Tibial artery (tissue), 4 donors: ENCODE data around the gene TANC2.
A peak's percentile ranks its signal among the peaks of the same experiment; 100 is the strongest.

Experiments used
- DNase-seq, 2 donors: peaks; one replicate each; pipeline ENCODE4 v3.0.0-alpha.2; 2019
- H3K27ac ChIP-seq, 2 donors: fragments of 200-600 bp; sonication (generic) in 1 of 2; 1 replicate in 1 of 2; 2 replicates in 1 of 2; pipeline ENCODE4 v1.5.1; 2018 to 2019; ENCODE audit warnings: mild to moderate bottlenecking in 1 of 2
- H3K27me3 ChIP-seq, 2 donors: fragments of 200-600 bp; sonication (generic) in 1 of 2; one replicate each; pipeline versions ENCODE4 v1.5.1 to v1.6.0; 2016 to 2019
- H3K36me3 ChIP-seq, 3 donors: fragments of 200-600 bp; sonication (generic) in 2 of 3; one replicate each; pipeline ENCODE4 v1.5.1; 2016 to 2019; ENCODE audit warnings: mild to moderate bottlenecking in 2 of 3
- H3K4me1 ChIP-seq, 4 donors: fragments of 200-600 bp; sonication (generic) in 2 of 4; 1 replicate in 3 of 4; 2 replicates in 1 of 4; pipeline ENCODE4 v1.5.1; 2016 to 2019
- H3K4me3 ChIP-seq, 2 donors: fragments of 200-600 bp; sonication (generic) in 1 of 2; 1 replicate in 1 of 2; 2 replicates in 1 of 2; pipeline ENCODE4 v1.5.1; 2018 to 2019; ENCODE audit warnings: mild to moderate bottlenecking in 2 of 2
- H3K9me3 ChIP-seq, 3 donors: fragments of 200-600 bp; sonication (generic) in 1 of 3; one replicate each; pipeline ENCODE4 v1.5.1; 2016 to 2019
- intact Hi-C: fragments of 100-400 bp; cut with DNase I; formaldehyde crosslinking; loops from one replicate; pipeline ENCODE4 v1.15.0; 2023; ENCODE audit warnings: low total_unique reads
- TF ChIP-seq, protein P1 (sequence below), 2 experiments: fragments of 200-600 bp in 1 of 2; fragments of 450-650 bp in 1 of 2; IDR thresholded peaks; one replicate each; pipeline ENCODE4 v1.5.1; 2017 to 2019; ENCODE audit warnings: antibody characterized with exemption in 2 of 2, mild to moderate bottlenecking in 1 of 2, moderate library complexity in 1 of 2

The TANC2 gene

DNA sequence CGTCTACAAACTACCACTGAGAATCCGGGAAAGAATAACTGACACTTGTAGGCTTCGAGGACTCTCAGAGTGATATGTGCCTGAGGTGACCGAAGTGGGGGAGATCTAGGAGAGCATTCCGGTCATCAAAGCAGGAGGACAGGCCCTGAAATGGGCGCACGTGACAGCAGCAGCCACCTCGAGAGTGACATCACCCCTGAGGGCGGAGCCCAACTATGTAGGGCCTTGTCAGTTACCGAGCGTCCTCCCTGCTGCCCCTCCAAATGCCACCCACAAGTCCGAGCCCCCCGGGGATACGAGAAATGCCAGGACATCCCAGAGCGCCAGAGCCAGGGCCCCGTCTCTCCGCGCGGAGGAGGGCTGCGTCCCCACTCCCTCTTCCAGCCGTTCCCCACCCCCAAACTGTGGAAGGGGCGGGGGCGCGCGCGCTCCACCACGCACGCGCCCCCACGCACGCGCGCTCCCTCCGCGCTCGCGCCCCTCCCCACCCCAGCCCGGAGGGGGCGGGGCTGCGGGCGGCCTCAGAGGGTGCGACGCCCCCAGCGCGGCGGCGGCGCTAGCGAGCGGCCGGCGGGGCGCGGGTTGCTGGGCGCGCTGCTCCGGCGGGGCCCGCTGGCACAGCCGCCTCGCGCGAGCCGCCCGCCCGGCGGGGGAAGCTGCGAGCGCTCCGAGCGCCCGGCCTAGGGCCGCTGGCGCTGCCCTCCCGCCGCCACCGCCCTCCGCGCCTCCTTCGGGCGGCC is at the start of gene TANC2:
Gene TANC2, plus strand, starts transcription at position 550 of the 740 bp plus-strand sequence. CDS start 43,325 bp downstream, outside the sequence.
- peak within 1 kb of the TSS; percentile 66 to 69 for H3K27ac ChIP-seq
- H3K27me3 ChIP-seq: no peaks in the 10 kb centered on the region
- no peaks in the 10 kb centered on the region for H3K36me3 ChIP-seq
- H3K9me3 ChIP-seq: no peaks in the 10 kb centered on the region
- intact Hi-C loops: loop anchor here (5.0 kb wide), 1 partner anchor 264 kb away; no protein-coding TSS in a partner anchor
- H3K4me3 ChIP-seq: peak within 1 kb of the TSS; percentile 68 to 77
- peak; percentile 81 to 86 for DNase-seq
- TF ChIP-seq, protein P1, sequence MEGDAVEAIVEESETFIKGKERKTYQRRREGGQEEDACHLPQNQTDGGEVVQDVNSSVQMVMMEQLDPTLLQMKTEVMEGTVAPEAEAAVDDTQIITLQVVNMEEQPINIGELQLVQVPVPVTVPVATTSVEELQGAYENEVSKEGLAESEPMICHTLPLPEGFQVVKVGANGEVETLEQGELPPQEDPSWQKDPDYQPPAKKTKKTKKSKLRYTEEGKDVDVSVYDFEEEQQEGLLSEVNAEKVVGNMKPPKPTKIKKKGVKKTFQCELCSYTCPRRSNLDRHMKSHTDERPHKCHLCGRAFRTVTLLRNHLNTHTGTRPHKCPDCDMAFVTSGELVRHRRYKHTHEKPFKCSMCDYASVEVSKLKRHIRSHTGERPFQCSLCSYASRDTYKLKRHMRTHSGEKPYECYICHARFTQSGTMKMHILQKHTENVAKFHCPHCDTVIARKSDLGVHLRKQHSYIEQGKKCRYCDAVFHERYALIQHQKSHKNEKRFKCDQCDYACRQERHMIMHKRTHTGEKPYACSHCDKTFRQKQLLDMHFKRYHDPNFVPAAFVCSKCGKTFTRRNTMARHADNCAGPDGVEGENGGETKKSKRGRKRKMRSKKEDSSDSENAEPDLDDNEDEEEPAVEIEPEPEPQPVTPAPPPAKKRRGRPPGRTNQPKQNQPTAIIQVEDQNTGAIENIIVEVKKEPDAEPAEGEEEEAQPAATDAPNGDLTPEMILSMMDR (IDR thresholded peaks at IDR 0.05): no peak
- peaks cover 0 to 20% (median 15%) of the 10 kb centered on the region in 4 donors for H3K4me1 ChIP-seq

DNA sequence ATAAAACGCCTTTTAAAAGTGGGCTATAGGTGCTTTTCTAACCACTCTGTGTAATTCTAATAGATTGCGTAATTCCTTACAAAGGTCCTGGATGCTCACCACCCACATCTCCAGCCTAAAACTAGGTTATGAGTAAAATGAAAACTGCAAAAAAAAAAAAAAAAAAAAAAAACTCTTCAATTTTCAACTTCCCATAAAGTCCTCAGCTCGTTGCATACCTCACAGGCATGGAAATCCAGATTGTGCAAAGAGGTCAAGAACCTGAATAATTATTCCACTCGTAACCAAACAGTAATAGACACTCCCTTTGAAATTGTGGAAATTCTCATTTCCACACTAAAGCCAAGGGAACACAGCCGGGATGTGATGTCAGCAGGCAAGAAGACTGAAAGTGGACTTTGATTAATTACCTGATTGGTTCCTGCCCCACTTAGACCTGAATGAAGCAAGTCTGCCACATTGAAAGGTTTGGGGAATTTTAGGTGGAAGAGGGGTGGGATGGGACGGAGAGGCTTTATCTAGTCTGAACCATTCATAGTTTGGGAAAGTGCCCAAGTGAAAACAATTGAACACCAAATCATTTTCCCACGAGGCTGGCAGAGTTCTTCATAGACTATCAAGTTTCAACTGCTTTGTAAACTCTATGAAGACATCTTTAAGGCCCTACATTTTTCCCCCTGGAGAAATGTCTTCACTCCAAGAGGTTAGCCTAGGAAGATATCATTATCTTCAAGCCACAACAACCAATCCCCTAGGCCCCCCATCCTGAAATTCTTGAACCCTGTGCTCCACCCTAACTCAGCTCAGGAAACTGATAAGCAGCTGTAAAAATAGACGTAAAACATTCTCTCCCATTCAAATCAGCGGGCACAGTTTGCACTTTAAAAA is 49.1 kb upstream of the TANC2 start:
- H3K36me3 ChIP-seq: no peaks in the 10 kb centered on the region
- H3K27me3 ChIP-seq: no peaks in the 10 kb centered on the region
- no peak for DNase-seq
- intact Hi-C loops: no loop called here
- no peaks in the 10 kb centered on the region for H3K9me3 ChIP-seq
- H3K4me3 ChIP-seq: no peak overlapping the region
- TF ChIP-seq, protein P1 (IDR thresholded peaks at IDR 0.05): no peak
- H3K4me1 ChIP-seq: no peaks in the 10 kb centered on the region
- no peak overlapping the region for H3K27ac ChIP-seq

DNA sequence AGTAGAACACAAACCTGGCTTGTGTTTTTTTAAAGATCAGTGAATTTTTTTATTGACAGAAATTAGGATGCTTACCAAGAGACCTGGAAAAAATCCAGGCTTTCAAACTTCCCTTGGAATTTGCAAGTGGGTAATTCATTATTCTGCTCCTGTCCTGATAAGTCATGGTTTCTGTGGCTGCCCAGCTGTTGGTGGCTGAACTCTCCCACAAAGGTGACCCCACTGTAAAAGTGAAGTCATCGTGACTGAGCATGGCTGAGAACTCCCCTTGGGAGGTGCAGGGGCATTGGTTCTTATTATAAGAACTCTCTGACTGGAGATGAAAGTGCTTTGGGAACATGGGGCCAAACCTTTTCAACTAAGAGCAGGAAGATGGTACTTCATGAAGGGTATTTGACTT is 46.6 kb upstream of the TANC2 start:
- Histone ChIP-seq H3K4me1 (no peaks in the 10 kb centered on the region), H3K36me3 (no peaks in the 10 kb centered on the region), H3K27me3 (no peaks in the 10 kb centered on the region), H3K4me3 (no peak overlapping the region), H3K27ac (no peak overlapping the region), H3K9me3 (no peaks in the 10 kb centered on the region)
- TF ChIP-seq, protein P1 (IDR thresholded peaks at IDR 0.05): no peak
- intact Hi-C loops: no loop called here
- DNase-seq: no peak

DNA sequence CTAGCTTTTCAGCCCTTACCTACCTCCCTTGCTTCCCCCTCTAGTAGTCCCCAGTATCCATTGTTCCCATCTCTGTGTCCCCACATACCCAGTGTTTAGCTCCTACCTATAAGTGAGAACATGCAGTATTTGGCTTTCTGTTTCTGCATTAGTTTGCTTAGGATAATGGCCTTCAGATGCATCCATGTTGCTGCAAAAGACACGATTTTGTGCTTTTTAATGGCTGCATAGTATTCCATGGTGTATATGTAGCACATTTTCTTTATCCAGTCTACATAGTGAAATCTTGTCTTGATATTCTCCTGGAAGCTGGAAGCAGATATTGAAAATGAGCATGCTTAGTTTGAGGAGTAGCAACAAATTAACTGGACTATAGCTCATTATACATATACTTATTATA is 45.7 kb upstream of the TANC2 start:
- no peak overlapping the region for H3K4me3 ChIP-seq
- H3K4me1 ChIP-seq: no peaks in the 10 kb centered on the region
- TF ChIP-seq, protein P1 (IDR thresholded peaks at IDR 0.05): no peak
- H3K36me3 ChIP-seq: no peaks in the 10 kb centered on the region
- intact Hi-C loops: no loop called here
- no peak for DNase-seq
- no peaks in the 10 kb centered on the region for H3K9me3 ChIP-seq
- no peaks in the 10 kb centered on the region for H3K27me3 ChIP-seq
- H3K27ac ChIP-seq: no peak overlapping the region

DNA sequence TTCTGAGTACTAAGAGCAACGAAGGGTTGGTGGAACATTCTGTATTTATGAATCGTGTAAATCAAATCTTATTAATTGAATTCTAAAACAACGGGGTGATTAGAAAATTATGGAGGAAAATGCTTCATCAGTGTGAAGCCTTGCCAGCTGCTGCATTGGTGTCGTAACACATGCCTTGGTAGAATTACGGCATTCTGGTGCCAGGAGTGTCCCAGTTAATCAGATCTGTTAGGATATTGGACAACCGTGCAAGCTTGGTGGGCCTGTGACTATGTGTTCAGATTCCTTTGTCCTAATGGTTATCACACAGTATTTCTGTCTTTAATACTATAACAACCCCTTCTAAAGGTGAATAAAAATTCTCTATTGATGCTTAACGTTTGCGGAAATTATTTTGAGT is 44.2 kb upstream of the TANC2 start:
- H3K27me3 ChIP-seq: no peaks in the 10 kb centered on the region
- H3K9me3 ChIP-seq: no peaks in the 10 kb centered on the region
- no peaks in the 10 kb centered on the region for H3K4me1 ChIP-seq
- H3K4me3 ChIP-seq: no peak overlapping the region
- no peaks in the 10 kb centered on the region for H3K36me3 ChIP-seq
- TF ChIP-seq, protein P1 (IDR thresholded peaks at IDR 0.05): no peak
- H3K27ac ChIP-seq: no peak overlapping the region
- DNase-seq: no peak
- intact Hi-C loops: no loop called here
